MM.1S (cell line): ENCODE results near the gene SLA2.

ENCODE experiments used
- DNase-seq: peaks from one replicate; pipeline ENCODE4 v3.0.0-alpha.2; 2015
- H2AFZ ChIP-seq: fragments of 300-600 bp; sonication (generic); 2 replicates; pipeline ENCODE4 v1.6.0; 2016; ENCODE audit warnings: antibody characterized with exemption, low read length
- H3F3A ChIP-seq: fragments of 300-600 bp; sonication (generic); 2 replicates; pipeline ENCODE4 v1.6.1; 2016; ENCODE audit warnings: mild to moderate bottlenecking, antibody characterized with exemption, low read length, moderate library complexity, mixed read lengths; ENCODE audit not compliant: insufficient read depth
- H3K27ac ChIP-seq: fragments of 300-600 bp; sonication (generic); 2 replicates; pipeline ENCODE4 v1.5.1; 2016; ENCODE audit warnings: mild to moderate bottlenecking, low read length
- H3K27me3 ChIP-seq: fragments of 300-600 bp; sonication (generic); replicated peaks from 2 replicates; pipeline ENCODE4 v1.6.0; 2016; ENCODE audit warnings: low read length; ENCODE audit not compliant: insufficient read depth
- H3K36me3 ChIP-seq: fragments of 300-600 bp; sonication (generic); replicated peaks from 2 replicates; pipeline ENCODE4 v1.6.1; 2016; ENCODE audit warnings: mild to moderate bottlenecking, low read length, mixed read lengths; ENCODE audit not compliant: insufficient read depth
- H3K4me1 ChIP-seq: fragments of 300-600 bp; sonication (generic); 2 replicates; pipeline ENCODE4 v1.6.1; 2016; ENCODE audit warnings: low read length, mixed read lengths
- H3K4me2 ChIP-seq: fragments of 300-600 bp; sonication (generic); 2 replicates; pipeline ENCODE4 v1.6.0; 2016; ENCODE audit warnings: low read depth, low read length
- H3K4me3 ChIP-seq: fragments of 300-600 bp; sonication (generic); 2 replicates; pipeline ENCODE4 v1.5.1; 2016; ENCODE audit warnings: low read length, mixed read lengths
- H3K79me2 ChIP-seq: fragments of 300-600 bp; sonication (generic); 2 replicates; pipeline ENCODE4 v1.6.1; 2016; ENCODE audit warnings: mixed run types, low read length, mixed read lengths
- H3K9ac ChIP-seq: fragments of 300-600 bp; sonication (generic); 2 replicates; pipeline ENCODE4 v1.6.1; 2016; ENCODE audit warnings: low read length, mixed read lengths
- H3K9me2 ChIP-seq: fragments of 300-600 bp; sonication (generic); replicated peaks from 2 replicates; pipeline ENCODE4 v1.6.1; 2016; ENCODE audit warnings: mild to moderate bottlenecking, low read length, mixed read lengths; ENCODE audit not compliant: insufficient read depth
- H3K9me3 ChIP-seq: fragments of 300-600 bp; sonication (generic); replicated peaks from 2 replicates; pipeline ENCODE4 v1.6.1; 2016; ENCODE audit warnings: mild to moderate bottlenecking, low read length, mixed read lengths; ENCODE audit not compliant: insufficient read depth
- H4K20me1 ChIP-seq: fragments of 300-600 bp; sonication (generic); 2 replicates; pipeline ENCODE4 v1.6.1; 2016; ENCODE audit warnings: mild to moderate bottlenecking, low read length, moderate library complexity, mixed read lengths; ENCODE audit not compliant: insufficient read depth
- CTCF ChIP-seq: fragments of 300-600 bp; sonication (generic); IDR thresholded peaks from 2 replicates; pipeline ENCODE4 v1.5.1; 2016; ENCODE audit warnings: antibody characterized with exemption, low read length, mixed read lengths
- EZH2 ChIP-seq: fragments of 300-600 bp; sonication (generic); optimal IDR thresholded peaks from 2 replicates; pipeline ENCODE3; 2017; ENCODE audit warnings: low read depth, mild to moderate bottlenecking, antibody characterized with exemption, low read length, mixed read lengths
- EZH2phosphoT487 ChIP-seq: fragments of 300-600 bp; sonication (generic); IDR thresholded peaks from 2 replicates; pipeline ENCODE4 v1.6.1; 2018; ENCODE audit warnings: antibody characterized with exemption, low read length

The SLA2 gene

DNA sequence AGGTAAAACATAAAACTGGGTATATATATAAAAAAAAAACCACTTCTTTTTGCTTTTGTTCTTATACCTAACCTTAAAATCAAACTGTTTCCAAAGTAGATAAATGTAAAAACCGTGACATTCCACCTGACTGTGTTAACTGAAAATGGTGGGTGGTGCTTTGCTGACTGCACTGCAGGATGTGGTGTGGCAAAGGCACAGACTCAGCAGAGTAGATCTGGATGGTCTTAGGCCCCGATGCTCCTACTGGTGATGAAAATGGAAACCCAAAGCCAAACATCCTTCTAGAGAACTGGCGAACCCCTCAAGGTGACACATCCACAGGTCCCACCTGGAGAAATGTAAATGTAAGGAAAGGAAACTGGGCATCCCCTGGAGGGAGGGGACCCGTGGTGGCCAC is 63.7 kb downstream of the SLA2 start:
- no peak overlapping the region for H3K9ac ChIP-seq
- H3K79me2 ChIP-seq, result peaks cover 27% of the 10 kb centered on the region
- no peak for TF ChIP-seq CTCF
- no peak for TF ChIP-seq EZH2phosphoT487
- no peak for TF ChIP-seq EZH2
- H3K9me2 ChIP-seq, result no peaks in the 10 kb centered on the region
- H4K20me1 ChIP-seq, result no peaks in the 10 kb centered on the region
- no peaks in the 10 kb centered on the region; the same call in 1 of the 2 replicates for H3F3A ChIP-seq
- H3K4me2 ChIP-seq, result no peak overlapping the region
- H3K27ac ChIP-seq, result no peak overlapping the region
- no peaks in the 10 kb centered on the region for H3K9me3 ChIP-seq
- no peaks in the 10 kb centered on the region for H3K4me1 ChIP-seq
- no peak overlapping the region for H3K4me3 ChIP-seq
- no peak for DNase-seq
- H2AFZ ChIP-seq, result no peak overlapping the region
- H3K36me3 ChIP-seq, result no peaks in the 10 kb centered on the region
- H3K27me3 ChIP-seq, result no peaks in the 10 kb centered on the region

DNA sequence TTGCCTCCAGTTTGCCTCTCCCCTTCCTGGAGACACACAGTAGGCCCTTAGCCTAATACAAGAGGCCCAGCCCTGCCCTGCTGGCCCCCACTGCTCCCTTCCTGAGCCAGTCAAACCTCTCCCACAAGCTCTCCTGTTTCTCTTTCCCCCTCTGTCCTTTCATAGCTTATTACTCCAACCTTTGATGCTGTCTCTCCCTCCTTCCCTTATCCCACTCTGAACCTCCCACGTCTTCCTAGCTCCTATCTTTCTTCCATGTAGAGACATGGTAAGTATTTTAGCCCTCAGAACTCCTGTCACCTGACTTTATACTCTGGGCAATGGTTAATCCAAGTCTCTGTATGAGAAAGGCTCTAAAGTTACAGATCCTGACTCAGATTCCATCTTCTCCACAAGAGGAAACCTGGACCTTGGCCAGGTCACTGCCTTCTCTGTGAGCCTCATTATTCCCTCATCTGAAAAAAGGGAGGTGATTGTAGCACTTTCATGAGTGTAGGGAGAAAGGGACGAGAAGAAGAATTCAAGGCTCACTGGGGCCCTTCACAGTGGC is 65.9 kb downstream of the SLA2 start:
- Histone ChIP-seq H3K9ac (no peak overlapping the region), H3K9me3 (no peaks in the 10 kb centered on the region), H3K9me2 (no peaks in the 10 kb centered on the region), H3F3A (peaks cover 4% of the 10 kb centered on the region; the same call in 1 of the 2 replicates), H3K4me1 (0 out of 2 replicates have a peak, but pooled peaks cover 5% of the 10 kb centered on the region), H3K4me3 (no peak overlapping the region), H3K4me2 (no peak overlapping the region), H2AFZ (no peak overlapping the region), H3K27ac (no peak overlapping the region), H4K20me1 (no peaks in the 10 kb centered on the region), H3K36me3 (no peaks in the 10 kb centered on the region), H3K79me2 (peaks cover 48% of the 10 kb centered on the region), H3K27me3 (no peaks in the 10 kb centered on the region)
- TF ChIP-seq CTCF (no peak), EZH2phosphoT487 (no peak), EZH2 (no peak)
- DNase-seq, result no peak

- Histone ChIP-seq H3K27me3 (no peaks in the 10 kb centered on the region), H3K27ac (no peak overlapping the region), H3K9me2 (no peaks in the 10 kb centered on the region), H3K36me3 (no peaks in the 10 kb centered on the region), H2AFZ (no peak overlapping the region), H3K4me1 (0 out of 2 replicates have a peak, but pooled peaks cover 7% of the 10 kb centered on the region), H3K79me2 (peaks cover 62% of the 10 kb centered on the region), H3F3A (0 out of 2 replicates have a peak, but pooled peaks cover 5% of the 10 kb centered on the region), H3K4me3 (no peak overlapping the region), H3K9me3 (no peaks in the 10 kb centered on the region), H4K20me1 (no peaks in the 10 kb centered on the region), H3K4me2 (no peak overlapping the region), H3K9ac (no peak overlapping the region)
- DNase-seq, result no peak
- TF ChIP-seq EZH2, result no peak
- TF ChIP-seq EZH2phosphoT487, result no peak
- TF ChIP-seq CTCF, result no peak
Measured at GRCh38 chr20:36578356-36579041, 67.5 kb downstream of the SLA2 start.
